NCI-H526 (cell line): ENCODE data around the gene ABAT.

ENCODE experiments used
- DNase-seq, 2 experiments: peaks; one replicate each; lab custom pipeline; 2025; lab: John Stamatoyannopoulos, UW

Gene ABAT

GRCh38 chr16:8818504-8819270, 144.3 kb downstream of the ABAT start:
- DNase-seq, result no peak

- no peak for DNase-seq
Measured at GRCh38 chr16:8819411-8820034, 145.1 kb downstream of the ABAT start.

GRCh38 chr16:8822403-8822802, 148.0 kb downstream of the ABAT start:
- DNase-seq, result no peak

GRCh38 chr16:8826278-8826879, 152.0 kb downstream of the ABAT start:
- no peak for DNase-seq

- no peak for DNase-seq
Measured at GRCh38 chr16:8828541-8829165, 154.2 kb downstream of the ABAT start.

GRCh38 chr16:8831450-8831849, 157.0 kb downstream of the ABAT start:
- no peak for DNase-seq

GRCh38 chr16:8831871-8832716, 157.7 kb downstream of the ABAT start:
- peak; percentile 54 to 70 for DNase-seq

GRCh38 chr16:8832717-8833105, 158.3 kb downstream of the ABAT start:
- no peak for DNase-seq
